D341Med (cell line): ENCODE data around the gene SLC16A1.

ENCODE experiments used
- DNase-seq: peaks from one replicate; pipeline ENCODE4 v3.0.0; 2012; ENCODE audit warnings: low spot score

Gene SLC16A1

GRCh38 chr1:112882271-112882744 lies 73.7 kb downstream of the SLC16A1 start:
- DNase-seq = peak; percentile 62

GRCh38 chr1:112881742-112882127 lies 74.3 kb downstream of the SLC16A1 start:
- no peak for DNase-seq

GRCh38 chr1:112879834-112880233 lies 76.2 kb downstream of the SLC16A1 start:
- no peak for DNase-seq

- no peak for DNase-seq
These were observed 77.7 kb downstream of the SLC16A1 start for GRCh38 chr1:112878321-112878720.

- DNase-seq = no peak
These were observed 78.2 kb downstream of the SLC16A1 start for GRCh38 chr1:112877750-112878149.

GRCh38 chr1:112876315-112876714 lies 79.7 kb downstream of the SLC16A1 start:
- no peak for DNase-seq

- no peak for DNase-seq
These were observed 83.4 kb downstream of the SLC16A1 start for GRCh38 chr1:112872551-112872962.

GRCh38 chr1:112870887-112871646 lies 84.9 kb downstream of the SLC16A1 start:
- DNase-seq = no peak

- DNase-seq = no peak
These were observed 86.1 kb downstream of the SLC16A1 start for GRCh38 chr1:112869895-112870294.

- no peak for DNase-seq
These were observed 87.8 kb downstream of the SLC16A1 start for GRCh38 chr1:112868191-112868590.

- DNase-seq = no peak
These were observed 89.0 kb downstream of the SLC16A1 start for GRCh38 chr1:112866981-112867380.

GRCh38 chr1:112866151-112866550 lies 89.8 kb downstream of the SLC16A1 start:
- no peak for DNase-seq

GRCh38 chr1:112862753-112863426 lies 93.1 kb downstream of the SLC16A1 start:
- no peak for DNase-seq
